ENCODE measurements around the gene GSK3A.

DNA sequence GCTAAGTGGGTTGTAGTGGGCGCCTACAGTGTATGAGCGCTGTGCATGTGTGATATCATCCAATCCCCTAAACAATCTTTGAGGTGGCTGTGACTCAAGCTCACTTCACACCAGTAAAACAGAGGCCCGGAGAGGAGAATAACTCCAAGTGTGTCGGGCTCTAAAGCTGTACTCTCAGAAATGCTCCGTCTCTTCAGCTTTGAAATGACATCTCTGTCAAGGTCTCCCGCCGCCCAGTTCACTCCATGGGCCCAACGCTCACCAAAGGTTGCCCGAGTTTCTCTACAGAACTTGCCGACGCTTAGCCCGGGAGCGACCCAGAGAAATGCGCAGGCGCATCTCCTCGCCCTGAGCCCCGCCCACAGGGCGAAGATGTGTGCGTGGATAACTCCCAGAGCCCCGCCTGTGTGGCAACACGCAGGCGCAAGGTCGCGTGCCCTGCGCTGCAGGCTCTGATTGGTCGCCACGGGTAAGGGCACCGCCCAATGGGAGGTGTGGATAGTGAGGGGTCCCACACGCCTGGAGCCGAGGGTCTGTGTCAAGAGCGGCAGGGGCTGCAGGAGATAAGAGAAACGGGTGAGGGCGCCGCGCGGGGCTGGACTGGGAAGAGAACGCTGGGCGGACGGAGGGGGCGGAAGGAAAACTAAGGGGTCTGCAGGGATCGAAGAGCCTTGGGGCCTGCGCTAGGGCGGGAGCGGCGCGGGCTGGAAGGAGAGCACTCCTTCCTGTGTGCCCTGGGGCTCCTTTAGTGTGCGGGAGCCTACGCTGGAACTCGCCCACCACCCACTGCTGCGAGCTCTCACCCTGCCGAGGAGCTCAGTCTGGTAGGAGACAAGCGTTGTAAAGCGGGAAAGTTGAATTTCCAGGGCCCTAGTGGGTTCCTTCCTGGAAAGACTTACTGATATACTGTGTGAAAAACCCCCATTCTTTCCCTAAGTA is 22.3 kb downstream of the GSK3A start, which contains the start of gene ZNF526:
- peak; percentile 60 to 62 for TF ChIP-seq POLR2A (IDR thresholded peaks at IDR 0.05)
- TF ChIP-seq, protein P1, sequence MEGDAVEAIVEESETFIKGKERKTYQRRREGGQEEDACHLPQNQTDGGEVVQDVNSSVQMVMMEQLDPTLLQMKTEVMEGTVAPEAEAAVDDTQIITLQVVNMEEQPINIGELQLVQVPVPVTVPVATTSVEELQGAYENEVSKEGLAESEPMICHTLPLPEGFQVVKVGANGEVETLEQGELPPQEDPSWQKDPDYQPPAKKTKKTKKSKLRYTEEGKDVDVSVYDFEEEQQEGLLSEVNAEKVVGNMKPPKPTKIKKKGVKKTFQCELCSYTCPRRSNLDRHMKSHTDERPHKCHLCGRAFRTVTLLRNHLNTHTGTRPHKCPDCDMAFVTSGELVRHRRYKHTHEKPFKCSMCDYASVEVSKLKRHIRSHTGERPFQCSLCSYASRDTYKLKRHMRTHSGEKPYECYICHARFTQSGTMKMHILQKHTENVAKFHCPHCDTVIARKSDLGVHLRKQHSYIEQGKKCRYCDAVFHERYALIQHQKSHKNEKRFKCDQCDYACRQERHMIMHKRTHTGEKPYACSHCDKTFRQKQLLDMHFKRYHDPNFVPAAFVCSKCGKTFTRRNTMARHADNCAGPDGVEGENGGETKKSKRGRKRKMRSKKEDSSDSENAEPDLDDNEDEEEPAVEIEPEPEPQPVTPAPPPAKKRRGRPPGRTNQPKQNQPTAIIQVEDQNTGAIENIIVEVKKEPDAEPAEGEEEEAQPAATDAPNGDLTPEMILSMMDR (IDR thresholded peaks at IDR 0.05), result peak in 1 of 6 experiments; percentile 10

Data from Peyer's patch (tissue), 4 donors.